Right renal cortex interstitium (tissue), 3 donors: ENCODE measurements around the gene SGK1. TPM values are rescaled to one million over a fixed set of nuclear protein-coding genes. Genes with fewer than 3 reads are reported as not detected.
"Not testable (repeated sequence)": the region's sequence is repeated elsewhere in the genome, so short reads cannot be mapped to it uniquely, and the experiment has no call there.

Source experiments
- DNase-seq, 3 donors: peaks; one replicate each; pipeline ENCODE4 v3.0.0-alpha.2; 2013; ENCODE audit warnings: low read depth in 3 of 3, low spot score in 2 of 3
- polyA plus RNA-seq, 3 donors: library from polyadenylated mRNA; unstranded; fragments of 120-200 nt; gene quantifications; one replicate each; pipeline ENCODE4 v1.2.1, GENCODE V29; 2013; ENCODE audit not compliant: insufficient read length in 3 of 3

SGK1 gene
- polyA plus RNA-seq, 3 donors, result 94.1 to 112 (median 106) TPM

DNA sequence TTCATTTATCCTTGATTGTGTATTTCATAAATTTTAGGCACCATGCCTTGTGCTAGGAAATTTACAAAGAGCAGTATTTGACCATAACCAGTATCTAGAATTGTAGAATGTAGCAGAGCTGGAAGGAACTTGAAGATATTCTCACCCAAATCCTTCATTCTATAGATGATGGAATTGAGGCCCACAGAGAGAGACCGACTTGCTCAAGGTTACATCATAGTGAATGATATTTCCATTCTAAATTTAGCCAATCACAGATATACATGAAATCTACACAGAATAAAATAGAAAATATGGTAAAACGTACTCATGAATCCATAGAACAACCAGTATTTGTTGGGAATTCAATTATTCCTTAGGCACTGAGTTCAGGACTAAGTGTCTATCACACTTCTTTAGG is 10.9 kb upstream of the SGK1 start:
- no peak for DNase-seq

DNA sequence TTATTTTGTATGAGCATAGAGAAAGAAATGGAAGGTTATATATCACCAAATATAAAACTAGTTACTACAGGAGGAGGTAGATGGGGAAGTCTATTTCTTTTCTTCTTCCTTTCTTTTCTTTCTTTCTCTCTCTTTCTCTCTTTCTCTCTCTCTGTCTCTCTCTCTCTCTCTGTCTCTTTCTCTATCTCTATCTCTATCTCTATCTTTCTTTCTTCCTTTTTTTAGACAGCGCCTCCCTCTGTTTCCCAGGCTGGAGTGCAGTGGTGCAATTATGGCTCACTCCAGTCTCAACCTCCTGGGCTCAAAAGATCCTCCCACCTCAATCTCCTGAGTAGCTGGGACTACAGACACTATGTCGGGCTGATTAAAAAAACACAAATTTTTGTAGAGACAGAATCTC is 10.2 kb upstream of the SGK1 start:
- DNase-seq, result no peak

DNA sequence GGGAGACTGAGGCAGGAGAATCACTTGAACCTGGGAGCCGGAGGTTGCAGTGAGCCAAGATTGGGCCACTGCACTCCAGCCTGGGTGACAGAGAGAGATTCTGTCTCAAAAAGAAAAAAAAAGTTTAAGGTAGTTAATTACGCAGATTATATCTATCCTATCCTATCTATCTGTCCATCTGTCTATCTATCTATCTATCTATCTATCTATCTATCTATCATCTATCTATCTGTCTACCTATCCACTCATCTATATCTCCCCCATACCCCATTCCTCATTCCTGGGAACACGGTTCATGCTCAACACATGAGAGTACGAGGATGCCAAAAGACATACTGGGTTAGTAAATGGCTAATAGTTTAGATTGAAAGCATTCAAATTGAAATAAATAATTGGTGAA is 8.3 kb upstream of the SGK1 start:
- not testable (repeated sequence) for DNase-seq

DNA sequence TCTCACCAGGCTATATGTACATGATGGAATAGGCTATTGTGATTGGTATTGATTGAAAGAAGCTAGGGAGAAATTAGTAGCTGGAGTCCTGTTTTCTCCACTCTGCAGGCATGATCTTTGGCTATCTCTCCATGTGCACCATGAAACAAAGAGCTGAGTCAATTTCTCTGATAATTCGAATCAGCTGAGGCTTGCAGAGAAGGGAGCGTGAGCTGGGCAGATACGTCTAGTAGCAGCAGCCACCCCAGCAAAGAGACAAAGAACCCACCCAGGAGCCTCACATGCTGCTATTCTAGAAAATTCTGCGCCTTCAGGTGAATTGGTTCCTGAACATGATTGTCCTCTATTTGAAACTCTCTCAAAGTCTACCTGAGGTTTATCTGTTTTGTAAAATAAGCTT is 6.9 kb upstream of the SGK1 start:
- no peak for DNase-seq

DNA sequence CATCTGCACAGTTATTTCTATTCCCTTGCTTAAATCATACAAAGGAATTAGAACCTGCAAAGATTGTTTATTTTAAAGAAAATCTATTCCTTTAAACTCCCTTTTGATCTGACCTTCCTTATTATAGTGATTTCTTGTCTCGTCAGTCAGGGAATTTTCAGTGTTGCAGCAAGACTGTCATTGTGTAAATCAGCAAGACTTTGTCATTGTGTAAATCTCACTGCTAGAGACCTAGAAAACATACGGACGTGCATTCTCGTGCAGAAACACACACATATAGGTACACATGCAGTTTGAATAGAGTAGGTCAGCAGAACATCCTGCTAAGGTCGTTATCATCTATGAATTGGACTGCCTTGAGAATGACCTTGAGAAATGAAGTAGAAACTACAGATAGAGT is 6.2 kb upstream of the SGK1 start:
- DNase-seq, result no peak

DNA sequence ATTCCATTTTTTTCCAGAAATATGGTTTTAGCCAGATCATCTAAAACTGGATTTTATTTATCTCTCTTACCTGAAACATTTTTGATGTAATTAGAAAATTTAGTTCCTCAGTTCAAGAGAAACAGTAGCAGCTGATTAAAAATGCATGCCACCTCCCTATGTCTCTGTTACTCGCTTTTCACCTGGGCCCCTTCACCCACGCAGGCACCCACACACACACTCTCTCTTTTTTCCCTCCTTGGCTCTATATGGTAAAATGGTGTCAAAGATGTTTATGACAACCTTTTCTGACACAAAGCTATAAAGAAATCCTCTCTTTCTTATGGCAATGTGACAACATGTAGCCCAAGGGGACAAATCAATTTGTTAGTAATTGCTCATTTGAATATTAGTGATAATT is 5.8 kb upstream of the SGK1 start:
- DNase-seq, result no peak

DNA sequence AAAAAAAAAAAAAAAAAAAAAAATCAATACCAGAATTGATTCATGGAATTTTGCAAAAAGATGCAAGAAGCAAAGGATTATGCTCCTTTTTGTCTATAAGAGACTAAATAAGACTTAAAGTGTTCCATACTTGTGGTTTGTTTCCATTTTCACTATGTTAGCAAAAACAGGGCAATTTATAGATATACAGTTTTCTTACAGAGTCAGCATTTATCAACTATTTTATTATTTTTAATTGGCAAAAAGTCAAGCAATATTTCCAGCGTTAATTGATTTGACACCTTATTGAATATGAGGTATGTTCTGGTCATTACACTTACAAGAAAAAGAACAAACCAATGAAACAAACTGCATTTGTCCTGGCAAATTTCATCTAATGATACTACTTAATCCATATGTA is 5.4 kb upstream of the SGK1 start:
- no peak for DNase-seq

DNA sequence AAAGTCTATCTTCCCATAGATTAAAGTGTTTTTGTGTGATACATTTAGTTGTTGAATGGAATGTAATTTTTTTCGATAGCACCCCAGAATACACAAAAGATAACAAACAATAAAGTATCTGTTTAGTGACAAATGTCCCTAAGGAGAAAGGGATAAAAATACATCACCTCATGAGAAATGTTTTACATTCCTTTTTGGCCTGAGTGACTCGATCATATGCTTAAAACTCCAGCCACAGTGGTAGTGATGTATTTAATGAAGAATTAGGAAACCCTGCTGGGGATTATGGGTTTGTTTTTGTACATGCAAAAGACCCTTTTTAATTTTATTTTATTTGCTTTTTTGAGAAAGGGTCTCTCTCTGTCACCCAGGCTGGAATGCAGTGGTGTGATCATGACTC is 4.3 kb upstream of the SGK1 start:
- DNase-seq, result no peak

DNA sequence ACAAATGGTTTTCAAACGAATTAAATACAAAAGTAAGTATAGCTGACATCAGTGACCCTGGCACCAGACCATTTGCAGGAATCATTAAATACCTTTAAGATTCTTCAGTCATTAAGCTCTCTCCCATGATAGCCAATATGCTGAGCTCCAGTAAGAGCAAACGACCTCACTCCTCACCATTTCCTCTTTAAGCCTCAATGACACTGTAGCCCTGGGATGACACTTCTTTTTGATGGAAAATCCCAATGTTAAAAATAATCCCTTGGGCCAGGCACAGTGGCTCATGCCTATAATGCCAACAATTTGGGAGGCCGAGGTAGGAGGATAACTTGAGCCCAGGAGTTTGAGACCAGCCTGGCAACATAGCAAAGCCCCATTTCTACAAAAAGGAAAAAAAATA is 3.3 kb upstream of the SGK1 start:
- DNase-seq, result no peak

DNA sequence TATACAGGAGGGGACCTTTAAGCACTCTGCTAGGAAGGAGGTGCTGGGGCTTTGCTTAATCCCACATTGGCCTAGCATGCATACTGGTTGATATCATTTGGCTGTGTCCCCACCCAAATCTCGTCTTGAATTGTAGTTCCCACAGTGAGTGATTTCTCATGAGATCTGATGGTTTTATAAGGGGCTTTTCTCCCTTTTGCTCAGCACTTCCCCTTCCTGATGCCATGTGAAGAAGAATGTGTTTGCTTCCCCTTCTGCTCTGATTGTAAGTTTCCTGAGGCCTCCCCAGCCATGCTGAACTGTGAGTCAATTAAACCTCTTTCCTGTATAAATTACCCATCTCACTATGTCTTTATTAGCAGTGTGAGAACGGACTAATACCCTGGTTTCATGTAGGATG is 1.8 kb upstream of the SGK1 start:
- DNase-seq, result not testable (repeated sequence)

DNA sequence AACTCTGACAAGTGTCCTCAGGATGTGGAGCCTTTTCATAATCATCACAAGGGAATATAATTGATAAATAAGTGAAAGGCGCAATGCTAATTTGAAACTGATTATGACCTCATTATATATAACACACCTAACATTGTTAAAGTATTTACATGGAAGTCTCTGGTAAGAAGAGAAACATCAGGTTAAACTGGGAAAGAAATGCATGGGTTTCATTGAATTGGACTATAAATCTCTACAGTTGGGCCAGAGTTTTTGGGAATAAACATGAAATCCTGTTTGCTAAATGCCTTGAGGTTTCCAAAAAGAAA is 1.0 kb upstream of the SGK1 start:
- no peak for DNase-seq

DNA sequence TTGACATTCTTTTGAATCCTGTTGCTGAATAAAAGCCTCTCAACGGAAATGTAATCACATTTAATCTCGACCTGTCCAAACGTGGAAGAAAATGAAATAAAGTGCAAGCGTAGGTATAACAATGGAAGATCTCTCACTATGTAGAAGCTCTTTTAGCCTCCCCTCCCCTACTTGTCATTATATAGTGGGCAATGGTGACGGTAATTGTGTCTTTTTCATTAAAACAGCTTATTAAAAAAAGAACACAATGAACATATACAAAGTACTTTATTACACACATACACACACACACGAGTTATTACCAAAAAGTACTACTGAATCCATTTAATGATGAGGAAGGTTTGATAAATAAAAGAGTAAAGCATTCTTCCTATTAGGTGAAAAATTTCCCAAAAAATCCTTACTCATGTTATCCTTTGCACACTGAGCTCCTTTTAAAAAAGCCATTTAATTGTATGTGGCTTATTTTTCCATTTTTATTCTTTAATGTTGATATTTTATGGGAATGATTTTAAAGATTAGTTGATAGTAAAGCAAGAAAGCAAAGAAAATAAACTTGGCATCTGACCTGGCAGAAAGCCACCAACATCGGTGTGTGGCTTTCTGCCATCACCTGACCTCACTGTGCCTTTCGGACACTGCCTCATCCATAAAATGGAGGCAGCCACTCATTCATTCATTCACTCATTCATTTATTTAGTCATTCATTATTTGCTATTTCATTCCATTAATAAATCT is 493 bp upstream of the SGK1 start:
- no peak for DNase-seq

DNA sequence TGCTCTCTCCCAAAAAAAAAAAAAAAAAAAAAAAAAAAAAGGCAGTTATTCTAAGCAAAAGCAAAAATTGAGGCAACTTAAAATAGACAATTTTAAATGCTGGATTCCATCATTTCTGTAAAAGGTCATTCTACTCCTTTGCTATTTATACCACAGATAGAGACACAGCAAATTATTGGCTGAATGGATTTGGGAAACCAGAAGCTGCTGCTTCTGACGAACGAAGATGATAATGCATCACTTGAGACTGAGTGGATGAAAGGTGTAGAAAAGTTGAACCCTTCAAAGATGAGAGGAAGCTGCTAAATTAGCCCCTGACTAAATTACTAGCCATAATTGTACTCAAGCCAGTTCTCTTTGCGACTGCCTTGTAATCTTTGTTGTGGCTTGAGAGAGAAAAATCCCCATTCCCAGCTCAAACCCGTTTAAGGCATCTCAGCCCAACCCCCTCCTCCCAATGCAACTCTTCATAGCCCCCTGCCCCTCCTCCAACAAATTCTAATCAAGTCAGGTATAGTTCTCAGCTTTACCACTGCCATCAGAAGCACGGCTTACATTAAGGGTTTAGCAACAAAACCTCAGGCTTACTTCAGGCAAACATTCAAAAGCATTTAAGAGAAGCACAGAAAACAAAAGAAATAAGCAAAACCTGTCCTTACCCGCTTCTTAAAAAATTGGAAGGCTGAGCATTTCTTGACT is 1.0 kb downstream of the SGK1 start:
- DNase-seq, result no peak

DNA sequence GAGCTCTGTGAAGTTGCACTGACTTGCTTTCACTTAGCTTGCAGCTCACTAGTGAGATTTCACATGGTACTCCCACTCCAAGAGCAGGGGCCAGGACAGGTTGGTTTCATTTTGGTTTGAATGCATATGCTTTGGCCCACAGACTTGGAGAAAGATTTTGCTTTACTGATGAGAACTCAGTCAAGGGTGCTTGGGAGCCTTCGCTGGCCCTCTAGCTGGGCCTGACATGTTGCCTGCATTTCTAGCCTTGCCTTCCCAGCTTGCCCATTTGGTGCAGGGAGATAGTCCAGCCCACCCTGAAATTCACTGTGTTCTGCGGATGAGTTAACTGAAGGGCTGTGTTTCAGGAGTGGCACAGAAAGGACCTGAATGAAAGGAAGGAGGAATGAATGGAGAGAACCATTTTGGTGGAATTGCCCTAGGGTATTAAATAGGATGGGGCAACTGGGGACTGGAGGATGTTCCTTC is 1.9 kb downstream of the SGK1 start:
- no peak for DNase-seq

DNA sequence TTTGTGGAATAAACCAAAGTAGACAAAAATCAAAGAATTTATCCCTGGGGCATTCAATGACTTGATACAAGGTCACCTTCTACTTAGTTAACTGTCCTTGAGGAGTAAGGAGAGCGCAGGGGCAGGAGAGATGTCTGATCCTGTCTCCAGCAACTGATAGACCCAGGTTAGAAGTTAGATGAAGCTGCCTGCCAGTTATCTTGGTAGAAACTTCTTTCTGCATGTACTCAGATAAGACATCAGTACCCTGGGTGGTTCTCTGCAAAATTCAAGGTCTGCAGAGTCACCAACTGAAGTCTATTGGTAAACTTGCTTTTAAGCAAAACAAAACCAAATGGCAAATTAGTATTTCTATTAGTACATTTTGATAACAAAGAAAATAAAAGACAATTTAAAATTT is 2.7 kb downstream of the SGK1 start:
- no peak for DNase-seq

DNA sequence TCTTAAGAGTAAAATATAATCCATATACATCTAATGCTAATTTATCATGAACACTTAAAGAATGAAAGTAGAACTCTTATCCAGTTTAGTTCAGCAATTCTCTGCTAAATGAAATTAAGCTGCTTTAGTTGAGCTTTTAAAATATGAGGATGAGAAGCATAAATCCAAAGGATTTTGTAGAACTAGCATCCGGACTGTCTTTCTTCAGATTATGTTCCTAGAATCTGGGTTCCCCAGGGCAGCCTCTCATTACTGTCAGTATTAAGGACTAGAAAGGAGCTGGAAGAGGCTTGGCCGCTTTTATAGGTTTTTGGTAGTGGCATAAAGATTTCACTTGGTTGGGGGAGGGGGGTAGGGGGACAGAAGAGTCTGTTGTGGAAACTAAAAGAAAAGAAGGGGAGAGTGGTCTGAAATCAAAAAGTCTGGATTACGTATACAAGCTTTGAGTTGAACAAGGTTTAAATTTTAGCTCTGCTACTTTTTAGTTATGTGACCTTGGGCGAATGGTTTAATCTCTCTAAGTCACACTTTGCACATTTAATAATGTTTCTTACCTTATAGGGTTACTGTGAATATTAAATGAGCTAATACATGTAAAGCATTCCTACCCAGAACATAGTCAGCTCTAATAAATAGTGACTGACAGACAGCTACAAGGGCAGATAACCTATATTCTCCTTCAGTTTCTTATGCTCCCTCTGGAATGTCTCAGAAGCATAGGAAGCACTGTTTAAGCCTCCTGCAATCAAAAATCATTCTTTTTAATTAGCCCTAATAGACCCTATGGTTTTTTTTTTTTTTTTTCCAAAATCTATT is 3.7 kb downstream of the SGK1 start:
- no peak for DNase-seq

DNA sequence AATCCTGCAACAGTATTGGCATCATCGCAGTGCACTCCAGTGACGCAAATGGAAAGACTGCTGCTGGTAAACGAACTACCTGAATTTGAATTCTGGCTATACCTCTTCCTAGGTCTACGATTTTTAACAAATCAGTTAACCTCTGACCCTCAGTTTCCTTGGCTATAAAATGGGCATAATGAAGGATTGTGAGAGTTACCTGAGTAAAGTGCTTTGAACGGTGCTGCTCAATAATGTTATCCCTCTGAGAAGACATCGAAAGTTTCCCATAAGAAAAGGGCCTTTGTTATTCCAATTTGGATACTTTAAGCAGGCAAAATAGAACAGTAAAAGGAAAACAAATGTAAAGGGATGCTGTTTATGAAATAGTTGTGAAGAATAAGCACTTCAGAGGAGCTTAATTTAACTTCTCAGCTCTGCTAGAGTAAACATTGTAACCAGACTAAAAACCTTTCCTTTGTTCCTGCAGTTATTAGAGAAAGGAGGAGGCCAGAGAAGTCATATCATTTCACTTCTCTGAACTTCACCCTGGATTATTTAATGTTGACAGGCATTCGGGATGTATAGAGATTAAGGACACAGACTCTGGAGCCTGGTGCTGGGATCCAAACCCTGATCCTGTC is 5.8 kb downstream of the SGK1 start:
- DNase-seq, result no peak

DNA sequence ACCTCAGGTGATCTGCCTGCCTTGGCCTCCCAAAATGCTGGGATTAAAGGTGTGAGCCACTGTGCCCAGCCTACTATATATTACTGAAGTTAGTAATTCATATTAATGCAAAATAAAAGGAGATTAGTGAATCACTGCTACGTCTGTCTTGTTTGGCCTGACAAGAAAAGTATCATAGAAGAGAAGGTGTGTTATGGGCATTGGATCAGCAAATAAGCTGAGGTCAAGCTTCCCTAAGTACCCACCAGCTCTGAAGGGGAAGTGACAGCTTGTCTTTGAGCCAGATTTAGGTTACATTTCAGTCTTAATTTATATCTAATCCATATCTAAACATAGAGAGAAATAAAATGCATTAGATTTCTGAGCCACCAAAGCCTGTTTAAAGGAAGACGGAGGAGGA is 7.1 kb downstream of the SGK1 start:
- DNase-seq, result no peak

DNA sequence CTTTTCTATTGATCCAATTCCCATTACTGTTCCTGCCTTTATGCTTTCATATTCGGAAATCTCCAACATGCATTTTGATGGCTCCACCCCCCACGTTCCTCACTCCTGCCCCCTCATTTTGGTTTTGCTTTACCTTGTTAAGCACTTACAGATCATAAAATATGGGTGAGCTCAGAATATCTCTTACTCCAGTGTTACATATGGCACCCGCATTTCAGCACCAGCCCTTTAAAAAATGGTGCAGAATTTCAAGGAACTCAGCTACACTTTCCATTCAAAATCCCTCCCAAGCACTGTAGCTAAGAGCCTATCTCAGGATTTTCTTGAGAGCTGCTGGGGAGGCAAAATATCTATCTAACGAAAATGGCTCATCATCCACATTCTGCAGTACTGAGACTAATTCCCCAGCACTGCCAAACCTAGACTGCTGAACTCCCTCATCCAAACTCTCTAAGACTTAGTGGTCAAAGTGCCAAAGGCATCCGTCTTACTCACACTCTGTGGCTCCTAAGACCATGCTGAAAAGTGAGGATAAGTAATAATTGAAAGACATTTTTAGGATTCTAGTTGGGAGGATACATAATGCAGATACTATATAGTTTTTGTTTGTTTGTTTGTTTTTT is 7.8 kb downstream of the SGK1 start:
- DNase-seq, result no peak

DNA sequence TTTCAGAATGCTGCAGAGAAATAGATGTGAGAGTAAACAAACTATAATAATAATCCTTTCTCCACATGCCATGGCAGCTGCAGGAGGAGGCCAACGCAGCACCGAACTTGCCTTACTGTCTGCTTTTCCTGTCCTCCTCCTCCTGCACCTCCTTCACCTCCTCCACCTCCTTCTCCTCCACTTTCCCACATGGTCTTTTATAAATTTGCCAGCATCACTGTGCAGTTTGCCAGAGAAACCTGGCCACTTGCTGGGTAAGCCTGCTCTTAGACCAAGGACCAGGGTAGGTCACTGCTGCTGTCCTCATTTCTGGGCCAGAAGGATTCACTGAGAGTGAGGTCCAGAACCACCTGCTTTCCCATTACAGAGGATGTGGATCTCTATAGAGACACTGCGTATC is 8.7 kb downstream of the SGK1 start:
- no peak for DNase-seq

DNA sequence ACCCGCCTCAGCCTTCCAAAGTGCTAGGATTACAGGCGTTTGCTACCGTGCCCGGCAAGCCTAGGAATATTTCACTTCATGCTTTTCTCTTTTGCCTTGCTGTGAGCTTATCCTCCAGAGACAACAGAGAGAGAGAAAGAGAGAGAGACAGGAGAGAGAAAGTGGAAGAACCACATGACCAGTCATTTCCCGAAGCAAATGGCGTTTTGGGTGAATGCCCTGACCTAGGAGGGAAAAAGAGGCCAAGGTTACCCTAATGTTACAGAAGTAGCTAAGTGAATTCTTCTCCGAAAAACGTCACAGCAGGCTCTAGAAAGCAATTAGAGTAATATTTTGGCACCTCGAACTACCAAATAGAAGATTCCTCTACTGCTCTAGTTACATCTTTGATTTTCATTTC is 9.1 kb downstream of the SGK1 start:
- no peak for DNase-seq
